ENCODE results near the gene UCN. TPM values are rescaled to one million over a fixed set of nuclear protein-coding genes. Genes with fewer than 3 reads are reported as not detected.
"Not testable (repeated sequence)": the region's sequence is repeated elsewhere in the genome, so short reads cannot be mapped to it uniquely, and the experiment has no call there.

Gene UCN
- total RNA-seq, 1 experiment from 2014 or later, result 7.9 TPM

- no peaks in the 10 kb centered on the region for H3K9me3 Mint-ChIP-seq (ENCODE audit: unreplicated experiment)
- TF ChIP-seq CTCF (IDR thresholded peaks at IDR 0.05; ENCODE audit: unreplicated experiment), result no peak
- intact Hi-C loops (cut with micrococcal nuclease), result no loop called here
- peaks cover 22% of the 10 kb centered on the region for H3K36me3 Mint-ChIP-seq (ENCODE audit: insufficient read depth, unreplicated experiment)
- POLR2A ChIA-PET, result interaction anchor here (0.6 to 3.7 kb wide), 5 partner anchors 11 to 31 kb away, joined by 4 to 31 read pairs (median 19); partner anchors contain the start of genes EIF2B4 and MPV17
- no peak for DNase-seq (ENCODE audit: unreplicated experiment)
- H3K27me3 Mint-ChIP-seq (ENCODE audit: insufficient read depth, unreplicated experiment), result no peaks in the 10 kb centered on the region
- no peak overlapping the region for H3K27ac Mint-ChIP-seq (ENCODE audit: low read depth, unreplicated experiment)
- CTCF ChIA-PET, result interaction anchor here (1.3 kb wide), 1 partner anchor 34 kb away, joined by 5 read pairs; no protein-coding TSS in a partner anchor
- BruUV-seq (replicated peaks), result no TSS peak
- H3K4me1 Mint-ChIP-seq (ENCODE audit: insufficient read depth, unreplicated experiment), result peaks cover 32% of the 10 kb centered on the region
- peak overlapping the region; percentile 43 for H3K4me3 Mint-ChIP-seq (ENCODE audit: unreplicated experiment)
These were observed 46.3 kb upstream of the UCN start for GRCh38 chr2:27354597-27354927.

- ChIA-PET CTCF (interaction anchor here (0.6 to 2.0 kb wide), 5 partner anchors 16 to 336 kb away, joined by 3 to 7 read pairs (median 5); partner anchors contain the start of genes EIF2B4 and MPV17), POLR2A (interaction anchor here (0.6 to 3.7 kb wide), 5 partner anchors 11 to 31 kb away, joined by 3 to 31 read pairs (median 14); partner anchors contain the start of genes EIF2B4 and MPV17)
- Mint-ChIP-seq H3K4me3 (ENCODE audit: unreplicated experiment) (peak overlapping the region; percentile 43), H3K36me3 (ENCODE audit: insufficient read depth, unreplicated experiment) (peaks cover 28% of the 10 kb centered on the region), H3K9me3 (ENCODE audit: unreplicated experiment) (no peaks in the 10 kb centered on the region), H3K27me3 (ENCODE audit: insufficient read depth, unreplicated experiment) (no peaks in the 10 kb centered on the region), H3K4me1 (ENCODE audit: insufficient read depth, unreplicated experiment) (peaks cover 32% of the 10 kb centered on the region), H3K27ac (ENCODE audit: low read depth, unreplicated experiment) (no peak overlapping the region)
- TF ChIP-seq CTCF (IDR thresholded peaks at IDR 0.05; ENCODE audit: unreplicated experiment), result no peak
- DNase-seq (ENCODE audit: unreplicated experiment), result no peak
- BruUV-seq (replicated peaks), result no TSS peak
- intact Hi-C loops (cut with micrococcal nuclease), result no loop called here
These were observed 45.7 kb upstream of the UCN start for GRCh38 chr2:27353762-27354596.

GRCh38 chr2:27353386-27353761, 45.1 kb upstream of the UCN start:
- H3K27me3 Mint-ChIP-seq (ENCODE audit: insufficient read depth, unreplicated experiment); H3K9me3 Mint-ChIP-seq (ENCODE audit: unreplicated experiment); H3K27ac Mint-ChIP-seq (ENCODE audit: low read depth, unreplicated experiment); intact Hi-C loops (cut with micrococcal nuclease); H3K4me3 Mint-ChIP-seq (ENCODE audit: unreplicated experiment); DNase-seq (ENCODE audit: unreplicated experiment); BruUV-seq (replicated peaks): not testable (repeated sequence)
- Mint-ChIP-seq H3K4me1 (ENCODE audit: insufficient read depth, unreplicated experiment) (peaks cover 27% of the 10 kb centered on the region), H3K36me3 (ENCODE audit: insufficient read depth, unreplicated experiment) (peaks cover 34% of the 10 kb centered on the region)
- POLR2A ChIA-PET, result interaction anchor here (1.2 to 3.7 kb wide), 5 partner anchors 10 to 30 kb away, joined by 3 to 31 read pairs (median 14); partner anchors contain the start of genes EIF2B4, MPV17 and SNX17
- CTCF ChIA-PET, result interaction anchor here (0.6 to 2.0 kb wide), 5 partner anchors 17 to 335 kb away, joined by 3 to 7 read pairs (median 5); partner anchors contain the start of genes EIF2B4 and MPV17

GRCh38 chr2:27351802-27352598, 43.8 kb upstream of the UCN start:
- H3K9me3 Mint-ChIP-seq (ENCODE audit: unreplicated experiment), result no peaks in the 10 kb centered on the region
- intact Hi-C loops (cut with micrococcal nuclease), result no loop called here

More at GRCh38 chr2:27351802-27352598, 43.8 kb upstream of the UCN start:
- Mint-ChIP-seq H3K4me3 (ENCODE audit: unreplicated experiment) (no peak overlapping the region), H3K36me3 (ENCODE audit: insufficient read depth, unreplicated experiment) (peaks cover 36% of the 10 kb centered on the region), H3K27me3 (ENCODE audit: insufficient read depth, unreplicated experiment) (no peaks in the 10 kb centered on the region), H3K4me1 (ENCODE audit: insufficient read depth, unreplicated experiment) (peaks cover 27% of the 10 kb centered on the region), H3K27ac (ENCODE audit: low read depth, unreplicated experiment) (peak overlapping the region; percentile 6)
- no peak for TF ChIP-seq CTCF (IDR thresholded peaks at IDR 0.05; ENCODE audit: unreplicated experiment)
- no peak for DNase-seq (ENCODE audit: unreplicated experiment)
- BruUV-seq (replicated peaks), result no TSS peak
- CTCF ChIA-PET, result interaction anchor here (0.6 to 2.0 kb wide), 5 partner anchors 8 to 1493 kb away, joined by 3 to 7 read pairs (median 3); partner anchors contain the start of gene MPV17
- POLR2A ChIA-PET, result interaction anchor here (0.6 to 3.7 kb wide), 9 partner anchors 8 to 76 kb away, joined by 3 to 31 read pairs (median 3); partner anchors contain the start of genes EIF2B4, MPV17, NRBP1 and SNX17
